ENCODE data around the gene BAIAP3.
"Not testable (repeated sequence)": the region's sequence is repeated elsewhere in the genome, so short reads cannot be mapped to it uniquely, and the experiment has no call there.

The BAIAP3 gene

GRCh38 chr16:1317479-1318267 is 15.8 kb upstream of the BAIAP3 start:
- DNase-seq, result no peak

DNA sequence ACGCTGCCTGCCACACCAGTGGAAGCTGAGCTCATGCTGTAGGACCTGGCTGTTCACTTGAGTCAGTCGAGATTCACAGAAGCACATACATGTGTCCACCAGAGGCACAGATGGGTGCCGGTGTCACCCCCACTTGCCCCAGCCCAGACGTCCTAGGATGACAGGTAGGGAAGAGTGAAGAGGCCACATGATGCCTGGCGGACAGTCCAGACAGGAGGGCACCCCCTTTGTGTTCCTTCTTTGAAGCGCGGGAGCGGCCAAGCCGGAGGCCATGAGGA is 15.2 kb upstream of the BAIAP3 start:
- no peak for DNase-seq

DNA sequence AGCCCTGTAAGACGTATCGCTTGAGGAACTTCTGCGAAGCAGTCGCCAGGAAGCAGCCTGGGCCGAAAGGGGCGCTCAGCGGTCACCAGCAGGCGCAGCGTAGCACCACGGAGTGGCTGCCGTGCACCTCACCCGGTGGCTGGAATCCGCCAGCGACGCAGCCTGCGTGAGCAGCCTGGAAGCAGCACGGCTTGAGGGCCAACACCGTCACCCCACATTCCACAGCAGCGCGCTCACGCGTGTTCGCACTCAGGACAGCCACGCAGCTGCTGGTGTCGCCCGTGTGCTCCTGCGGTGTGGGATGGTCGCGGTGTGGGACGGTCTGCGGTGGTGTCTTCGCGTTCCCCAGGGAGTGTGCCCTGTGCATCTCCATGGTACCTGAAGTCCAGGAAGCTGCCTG is 14.4 kb upstream of the BAIAP3 start:
- DNase-seq, result no peak

DNA sequence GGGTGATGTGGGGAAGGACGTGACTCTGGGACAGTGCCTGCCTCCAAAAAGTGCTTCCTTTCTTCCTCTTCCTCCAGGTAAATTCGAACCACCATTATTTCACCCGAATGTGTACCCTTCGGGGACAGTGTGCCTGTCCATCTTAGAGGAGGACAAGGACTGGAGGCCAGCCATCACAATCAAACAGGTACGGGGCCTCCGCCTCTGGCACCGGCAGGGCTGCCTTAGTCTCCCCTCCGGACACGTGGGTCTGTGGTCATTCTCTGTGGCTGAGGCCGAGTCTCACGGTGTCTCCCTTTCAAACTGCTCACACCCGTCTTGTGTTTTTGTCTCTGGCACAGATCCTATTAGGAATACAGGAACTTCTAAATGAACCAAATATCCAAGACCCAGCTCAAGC is 13.3 kb upstream of the BAIAP3 start:
- no peak for DNase-seq

DNA sequence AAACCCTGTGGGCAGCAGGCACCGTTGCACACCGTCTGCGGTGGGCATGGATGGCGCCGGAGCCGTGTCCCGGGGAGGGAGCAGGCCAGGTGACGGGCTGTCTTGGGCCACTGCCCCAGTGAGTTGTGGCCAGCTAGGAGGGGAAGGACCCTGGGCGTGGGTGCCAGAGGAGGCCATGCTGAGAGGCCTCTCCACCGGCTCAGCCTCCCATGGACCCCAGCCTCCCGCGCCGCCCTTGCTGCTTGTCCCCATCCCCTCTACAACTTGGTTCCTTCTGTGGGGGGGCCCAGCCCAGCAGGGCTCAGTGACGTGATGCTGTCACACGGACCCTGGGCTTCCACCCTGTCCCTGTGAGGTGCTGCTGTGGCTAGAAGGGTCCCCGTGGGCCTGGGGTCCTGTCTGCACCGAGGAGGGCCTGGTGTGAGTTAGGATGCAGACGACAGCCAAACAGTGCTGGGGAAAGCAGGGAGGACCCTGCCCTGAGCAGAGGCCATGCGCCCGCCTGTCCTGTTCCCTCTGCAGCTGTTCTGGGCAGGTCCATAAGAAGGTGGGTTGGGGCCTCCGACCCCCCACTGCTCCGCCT is 12.7 kb upstream of the BAIAP3 start:
- DNase-seq, result no peak

- DNase-seq, result no peak
These were observed 11.0 kb upstream of the BAIAP3 start for GRCh38 chr16:1322407-1322806.

DNA sequence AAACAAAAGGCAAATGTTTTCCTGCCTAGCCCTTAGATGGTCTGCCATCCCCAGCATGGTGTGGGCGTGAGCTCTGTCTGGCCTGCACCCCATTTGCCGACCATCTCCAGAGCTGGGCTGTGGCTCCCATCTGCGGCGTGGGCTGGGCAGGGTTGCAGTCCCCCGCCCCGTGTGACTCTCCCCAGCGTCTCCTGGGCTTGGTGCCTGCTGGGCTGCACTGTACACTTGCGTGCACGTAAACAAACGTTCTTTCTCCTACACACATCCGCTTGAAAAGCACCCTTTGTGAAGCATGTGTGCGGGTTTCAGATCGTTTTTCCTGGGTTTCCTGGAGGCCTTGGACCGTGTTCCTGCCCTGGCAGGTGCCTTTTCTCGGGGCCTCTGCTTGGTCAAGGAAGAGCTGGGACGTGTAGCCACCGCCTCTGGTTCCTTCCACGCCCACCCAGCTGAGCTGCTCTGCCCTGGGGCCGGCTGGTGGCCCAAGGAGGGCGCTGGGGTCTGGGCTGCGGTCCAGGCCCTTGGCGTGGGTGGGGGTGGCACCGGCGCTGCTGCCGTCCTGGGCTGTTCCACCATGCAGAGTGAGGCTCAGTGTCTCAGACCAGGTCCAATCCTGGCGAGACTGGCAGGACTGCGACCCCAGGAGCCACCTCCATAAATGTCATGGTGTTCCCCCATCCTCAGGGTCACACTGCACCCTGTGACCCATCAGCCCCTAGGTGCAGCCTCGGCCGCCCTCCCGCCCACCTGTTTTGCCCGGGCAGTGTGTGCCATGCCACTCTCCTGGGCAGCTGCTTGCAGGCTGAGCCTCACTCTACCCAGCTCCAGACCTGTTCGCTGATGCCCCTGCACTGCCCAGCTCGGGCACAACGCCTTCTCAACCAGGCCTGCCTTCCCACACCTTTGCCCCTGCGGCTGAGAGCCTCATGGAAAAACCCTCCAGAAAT is 9.9 kb upstream of the BAIAP3 start:
- DNase-seq, result no peak

DNA sequence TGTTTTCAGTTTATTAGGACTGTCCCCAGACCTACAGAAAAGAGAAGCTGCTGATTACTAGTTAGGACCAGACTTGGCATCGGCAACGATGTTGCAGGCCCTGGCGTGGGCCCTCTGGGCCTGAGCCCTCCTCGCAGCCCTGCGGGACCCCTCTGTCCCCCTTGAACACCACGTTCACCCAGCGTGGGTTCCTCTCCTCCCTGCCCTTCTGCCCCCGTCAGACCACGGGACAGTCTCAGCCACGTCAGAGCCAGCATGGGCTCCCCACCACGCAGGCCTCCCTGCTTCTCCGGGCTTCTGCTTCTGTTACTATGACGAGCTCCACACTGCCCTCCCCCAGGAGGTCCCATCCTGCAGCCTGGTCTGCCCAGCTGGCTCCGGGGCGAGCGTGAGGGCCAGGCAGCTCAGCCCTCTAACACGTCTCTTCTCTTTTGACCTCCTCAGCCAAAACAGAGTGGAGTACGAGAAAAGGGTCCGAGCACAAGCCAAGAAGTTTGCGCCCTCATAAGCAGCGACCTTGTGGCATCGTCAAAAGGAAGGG is 9.1 kb upstream of the BAIAP3 start:
- DNase-seq, result no peak

DNA sequence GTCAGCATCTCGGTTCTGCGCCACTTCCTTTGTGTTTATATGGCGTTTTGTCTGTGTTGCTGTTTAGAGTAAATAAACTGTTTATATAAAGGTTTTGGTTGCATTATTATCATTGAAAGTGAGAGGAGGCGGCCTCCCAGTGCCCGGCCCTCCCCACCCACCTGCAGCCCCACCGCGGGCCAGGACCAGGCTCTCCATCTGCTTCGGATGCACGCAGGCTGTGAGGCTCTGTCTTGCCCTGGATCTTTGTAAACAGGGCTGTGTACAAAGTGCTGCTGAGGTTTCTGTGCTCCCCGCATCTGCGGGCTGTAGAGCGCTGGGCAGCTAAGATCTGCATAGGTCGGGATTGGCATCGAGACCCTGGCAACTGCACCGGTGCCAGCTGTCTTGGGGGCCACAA is 8.2 kb upstream of the BAIAP3 start:
- DNase-seq, result no peak

- DNase-seq, result no peak
These were observed 7.6 kb upstream of the BAIAP3 start for GRCh38 chr16:1325673-1326371.

- no peak for DNase-seq
These were observed 7.1 kb upstream of the BAIAP3 start for GRCh38 chr16:1326391-1326790.

DNA sequence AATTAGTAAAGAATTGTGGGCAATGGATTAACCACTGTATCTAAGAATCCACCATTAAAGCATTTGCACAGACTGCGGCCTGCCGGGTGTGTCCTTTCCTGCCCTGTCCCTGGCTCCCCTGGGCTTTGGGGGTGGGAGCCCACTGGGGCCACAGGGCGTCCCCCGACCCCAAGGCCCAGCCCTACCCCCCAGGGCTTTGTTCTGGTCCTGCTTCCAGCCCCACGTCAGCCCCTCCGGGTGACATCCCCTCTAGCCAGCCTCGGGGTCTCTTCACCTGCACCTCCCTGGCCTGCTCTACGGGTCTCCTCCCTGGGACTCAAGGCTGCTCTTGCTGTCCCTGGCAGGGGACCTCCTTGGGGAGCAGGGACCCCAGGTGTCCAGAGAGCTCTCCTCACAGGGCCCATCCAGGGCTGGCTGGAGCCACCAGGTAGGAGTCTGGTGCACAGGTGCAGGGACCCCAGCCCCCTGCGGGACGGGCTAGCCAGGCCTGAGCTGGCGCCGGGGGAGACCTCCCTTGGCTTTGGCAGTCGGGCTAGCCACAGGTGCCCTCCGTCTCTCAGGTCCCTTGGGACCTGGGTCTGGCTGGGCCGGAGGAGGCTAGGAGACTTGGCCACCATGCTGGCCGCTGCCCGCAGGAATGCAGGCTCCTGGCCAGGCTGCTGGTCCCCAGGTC is 6.4 kb upstream of the BAIAP3 start:
- DNase-seq, result no peak

DNA sequence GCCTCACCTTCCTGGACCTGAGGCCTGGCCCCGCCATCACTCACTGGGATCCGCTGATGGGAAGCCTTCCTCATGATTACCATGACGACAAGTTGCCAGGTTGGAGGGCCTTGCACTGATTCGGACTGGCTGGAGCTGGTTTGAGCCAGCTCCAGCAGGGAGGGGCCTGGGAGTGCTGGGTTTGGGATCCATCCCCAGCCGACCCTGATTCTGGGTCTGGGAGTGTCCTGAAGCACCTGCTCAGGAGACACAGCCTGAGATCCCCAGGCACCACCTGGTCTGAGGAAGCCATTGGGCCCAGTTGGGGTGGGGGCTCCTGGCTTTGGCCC is 5.9 kb upstream of the BAIAP3 start:
- DNase-seq, result no peak

DNA sequence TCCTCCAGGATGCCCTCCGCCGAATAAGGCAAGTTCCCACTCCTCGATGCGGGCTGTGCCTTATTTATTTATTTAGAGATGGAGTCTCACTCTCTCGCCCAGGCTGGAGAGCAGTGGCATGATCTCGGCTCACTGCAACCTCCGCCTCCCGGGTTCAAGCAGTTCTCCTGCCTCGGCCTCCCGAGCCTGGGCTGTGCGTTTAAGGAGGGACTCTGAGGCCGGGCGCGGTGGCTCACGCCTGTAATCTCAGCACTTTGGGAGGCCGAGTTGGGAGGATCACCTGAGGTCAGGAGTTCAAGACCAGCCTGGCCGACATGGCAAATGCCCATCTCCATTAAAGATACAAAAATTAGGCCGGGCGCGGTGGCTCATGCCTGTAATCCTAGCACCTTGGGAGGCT is 5.3 kb upstream of the BAIAP3 start:
- not testable (repeated sequence) for DNase-seq

DNA sequence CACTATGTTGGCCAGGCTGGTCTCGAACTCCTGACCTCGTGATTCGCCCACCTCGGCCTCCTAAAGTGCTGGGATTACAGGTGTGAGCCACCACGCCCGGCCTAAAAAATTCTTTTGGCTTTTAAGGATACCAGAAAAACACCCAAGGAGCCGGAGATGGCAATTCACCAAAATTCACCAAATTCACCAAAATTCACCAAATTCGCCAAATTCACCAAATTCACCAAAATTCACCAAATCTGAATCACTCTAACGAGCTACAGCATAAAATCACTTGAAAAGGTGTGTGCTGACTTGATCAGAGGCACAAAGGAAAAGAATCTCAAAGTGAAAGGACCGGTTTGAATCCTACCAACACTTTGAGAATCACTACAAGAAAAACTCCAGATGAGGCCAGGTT is 4.5 kb upstream of the BAIAP3 start:
- not testable (repeated sequence) for DNase-seq

DNA sequence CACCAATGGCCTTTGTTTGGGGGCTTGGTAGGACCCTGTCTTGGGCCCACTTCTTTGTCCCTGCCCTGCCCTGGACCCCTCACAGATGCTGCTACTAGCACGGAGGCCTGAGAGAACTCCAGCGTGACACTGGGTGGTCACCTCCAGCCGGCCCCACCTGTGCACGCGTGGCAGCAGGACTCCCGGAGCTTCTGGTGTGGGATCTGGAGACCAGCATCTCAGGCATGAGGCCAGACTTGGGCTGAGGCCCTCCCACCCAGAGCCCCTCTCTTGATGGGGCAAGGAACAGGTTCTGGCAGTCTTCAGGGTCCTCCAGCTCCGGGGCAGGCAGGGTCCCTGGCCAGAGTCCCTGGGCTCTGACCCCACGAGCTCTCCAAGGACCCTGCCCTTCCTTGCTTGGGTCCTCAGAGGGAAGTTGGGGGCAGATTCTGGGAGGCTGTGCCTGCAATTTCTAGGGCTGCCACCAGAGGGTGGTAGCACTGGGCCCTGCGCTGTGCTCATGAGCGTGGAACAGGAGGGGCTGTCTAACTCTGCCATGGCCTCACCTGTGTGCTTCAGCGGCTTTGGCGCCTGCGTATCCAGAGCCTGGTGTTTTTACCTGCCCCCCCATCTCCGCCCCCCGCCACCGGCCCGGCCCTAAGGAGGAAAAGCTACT is 3.1 kb upstream of the BAIAP3 start:
- DNase-seq, result no peak

DNA sequence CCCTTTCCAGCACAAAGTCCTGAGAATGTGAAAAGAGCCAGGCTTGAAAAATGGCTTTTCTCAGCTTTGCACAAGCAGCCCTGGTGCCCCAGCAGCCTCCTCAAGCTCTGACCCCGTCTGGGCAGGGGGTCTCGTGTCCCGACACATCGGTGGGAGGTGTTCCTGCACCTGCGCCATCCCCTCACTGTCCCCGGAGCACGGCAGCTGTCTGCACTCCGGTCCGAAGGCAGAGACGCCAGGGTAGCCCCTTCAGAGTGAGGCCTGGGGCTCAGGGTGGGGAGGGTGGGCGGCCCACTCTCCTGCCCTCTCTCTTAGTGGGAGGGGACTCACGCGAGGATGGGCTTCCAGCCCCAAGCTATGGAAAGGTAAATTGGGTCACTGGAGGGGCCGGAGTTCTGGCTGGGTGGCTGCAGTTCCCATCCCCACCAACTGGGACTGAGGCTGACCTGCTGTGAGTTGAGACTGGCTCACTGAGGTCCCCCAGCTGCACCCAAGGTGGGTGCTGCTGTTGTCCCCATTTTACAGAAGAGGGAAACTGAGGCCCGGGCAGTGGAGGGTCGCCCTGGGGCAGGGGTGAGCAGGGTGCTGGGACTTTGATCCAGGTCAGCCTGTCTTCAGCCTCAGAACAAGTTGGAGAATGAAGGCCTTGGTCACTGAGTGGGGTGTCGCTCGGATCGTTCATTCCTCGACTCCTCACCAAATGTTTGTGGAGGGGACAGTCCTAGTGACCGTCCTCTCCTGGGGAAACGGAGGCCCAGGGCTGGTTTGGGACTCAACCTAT is 2.3 kb upstream of the BAIAP3 start:
- no peak for DNase-seq

- DNase-seq, result peak in 1 of 2 experiments; percentile 52
These were observed 1.5 kb upstream of the BAIAP3 start for GRCh38 chr16:1331712-1332617.

- DNase-seq, result no peak
These were observed 762 bp upstream of the BAIAP3 start for GRCh38 chr16:1332618-1333148.
